ENCODE data around the gene UBE2E2. TPM values are rescaled to one million over a fixed set of nuclear protein-coding genes. Genes with fewer than 3 reads are reported as not detected.

The UBE2E2 gene
- total RNA-seq, 2 donors from 2014 or later: 1.2 to 7.6 TPM

- Histone ChIP-seq H3K9me3 (no peaks in the 10 kb centered on the region), H3K9ac (ENCODE audit: low read depth in 2 of 2, low read length in 2 of 2) (no peak overlapping the region), H3K36me3 (no peaks in the 10 kb centered on the region), H3K27me3 (no peaks in the 10 kb centered on the region), H3K4me1 (no peaks in the 10 kb centered on the region), H3K4me3 (no peak overlapping the region), H3K27ac (no peak overlapping the region)
- no peak for DNase-seq
- TF ChIP-seq CTCF (IDR thresholded peaks at IDR 0.05): no peak
- intact Hi-C loops (cut with DNase I): no loop called here
These were observed 193.6 kb downstream of the UBE2E2 start for GRCh38 chr3:23396746-23397145.

- Histone ChIP-seq H3K27me3 (no peaks in the 10 kb centered on the region), H3K4me3 (no peak overlapping the region), H3K9ac (ENCODE audit: low read depth in 2 of 2, low read length in 2 of 2) (no peak overlapping the region), H3K27ac (no peak overlapping the region), H3K9me3 (no peaks in the 10 kb centered on the region), H3K4me1 (no peaks in the 10 kb centered on the region), H3K36me3 (no peaks in the 10 kb centered on the region)
- TF ChIP-seq CTCF (IDR thresholded peaks at IDR 0.05): no peak
- DNase-seq: no peak
- intact Hi-C loops (cut with DNase I): no loop called here
These were observed 196.1 kb downstream of the UBE2E2 start for GRCh38 chr3:23399221-23399620.

GRCh38 chr3:23402728-23403492, 199.8 kb downstream of the UBE2E2 start:
- intact Hi-C loops (cut with DNase I): no loop called here
- no peak overlapping the region for H3K9ac ChIP-seq (ENCODE audit: low read depth in 2 of 2, low read length in 2 of 2)
- H3K36me3 ChIP-seq: no peaks in the 10 kb centered on the region
- no peaks in the 10 kb centered on the region for H3K4me1 ChIP-seq
- H3K27me3 ChIP-seq: no peaks in the 10 kb centered on the region
- H3K4me3 ChIP-seq: no peak overlapping the region
- TF ChIP-seq CTCF (IDR thresholded peaks at IDR 0.05): no peak
- H3K27ac ChIP-seq: no peak overlapping the region
- no peak for DNase-seq
- no peaks in the 10 kb centered on the region for H3K9me3 ChIP-seq

- no peak for TF ChIP-seq CTCF (IDR thresholded peaks at IDR 0.05)
- DNase-seq: no peak
These were observed 201.1 kb downstream of the UBE2E2 start for GRCh38 chr3:23404246-23404645.

GRCh38 chr3:23405081-23405480, 202.0 kb downstream of the UBE2E2 start:
- no peaks in the 10 kb centered on the region for H3K9me3 ChIP-seq
- intact Hi-C loops (cut with DNase I): no loop called here
- H3K4me3 ChIP-seq: no peak overlapping the region
- no peak overlapping the region for H3K9ac ChIP-seq (ENCODE audit: low read depth in 2 of 2, low read length in 2 of 2)
- no peak for DNase-seq
- no peak for TF ChIP-seq CTCF (IDR thresholded peaks at IDR 0.05)
- no peaks in the 10 kb centered on the region for H3K27me3 ChIP-seq
- H3K36me3 ChIP-seq: no peaks in the 10 kb centered on the region
- H3K4me1 ChIP-seq: no peaks in the 10 kb centered on the region
- H3K27ac ChIP-seq: no peak overlapping the region

More at GRCh38 chr3:23404246-23404645, 201.1 kb downstream of the UBE2E2 start:
- Histone ChIP-seq H3K36me3 (no peaks in the 10 kb centered on the region), H3K27ac (no peak overlapping the region), H3K9me3 (no peaks in the 10 kb centered on the region), H3K4me1 (no peaks in the 10 kb centered on the region), H3K27me3 (no peaks in the 10 kb centered on the region), H3K4me3 (no peak overlapping the region), H3K9ac (ENCODE audit: low read depth in 2 of 2, low read length in 2 of 2) (no peak overlapping the region)
- intact Hi-C loops (cut with DNase I): no loop called here
